PC-9 (cell line): ENCODE measurements around the gene CBX7. TPM values are rescaled to one million over a fixed set of nuclear protein-coding genes. Genes with fewer than 3 reads are reported as not detected.

ENCODE experiments used
- BruUV-seq: library from RNA; stranded (reverse); fragments of 400-500 nt; replicated peaks from 2 replicates; lab custom pipeline; 2021; lab: Mats Ljungman, UMichigan
- CTCF ChIA-PET: fragments of 300-600 bp; sonication (Branson Sonifier 250); formaldehyde crosslinking; loops from one replicate; lab custom pipeline; 2022; ENCODE audit warnings: antibody characterized with exemption; lab: Charles Lee
- POLR2A ChIA-PET: fragments of 300-600 bp; sonication (Branson Sonifier 250); formaldehyde crosslinking; loops from one replicate; lab custom pipeline; 2022; ENCODE audit warnings: antibody characterized with exemption; ENCODE audit not compliant: unreplicated experiment; lab: Charles Lee
- DNase-seq, 2 experiments: peaks; one replicate each; pipeline versions ENCODE4 v3.0.0 to v3.0.0-alpha.2; 2015 to 2022; ENCODE audit warnings: mixed read lengths in 1 of 2
- H2AFZ ChIP-seq: fragments of 200-600 bp; sonication (generic); 2 replicates; pipeline ENCODE4 v1.8.1; 2017; ENCODE audit warnings: antibody characterized with exemption
- H3F3A ChIP-seq: fragments of 200-600 bp; sonication (generic); 2 replicates; pipeline ENCODE4 v1.8.1; 2017; ENCODE audit warnings: antibody characterized with exemption, mild to moderate bottlenecking, low read depth; ENCODE audit not compliant: insufficient read depth
- H3K27ac ChIP-seq: fragments of 200-600 bp; sonication (generic); 2 replicates; pipeline ENCODE4 v1.6.1; 2016; ENCODE audit warnings: mixed run types
- H3K27me3 ChIP-seq: fragments of 200-600 bp; sonication (generic); 2 replicates; pipeline ENCODE4 v1.6.1; 2016; ENCODE audit warnings: low read depth, mixed run types; ENCODE audit not compliant: insufficient read depth
- H3K36me3 ChIP-seq: fragments of 200-600 bp; sonication (generic); 2 replicates; pipeline ENCODE4 v1.6.1; 2016; ENCODE audit warnings: low read depth, mixed run types
- H3K4me1 ChIP-seq: fragments of 200-600 bp; sonication (generic); replicated peaks from 2 replicates; pipeline ENCODE4 v1.6.1; 2016; ENCODE audit warnings: mixed run types; ENCODE audit not compliant: insufficient read depth
- H3K4me2 ChIP-seq: fragments of 200-600 bp; sonication (generic); 2 replicates; pipeline ENCODE4 v1.6.1; 2017; ENCODE audit warnings: mixed run types
- H3K4me3 ChIP-seq: fragments of 200-600 bp; sonication (generic); 2 replicates; pipeline ENCODE4 v1.6.1; 2016; ENCODE audit warnings: mixed run types
- H3K79me2 ChIP-seq: fragments of 200-600 bp; sonication (generic); 2 replicates; pipeline ENCODE4 v1.6.1; 2017; ENCODE audit warnings: low read depth, mixed run types
- H3K9me2 ChIP-seq: fragments of 200-600 bp; sonication (generic); 2 replicates; pipeline ENCODE4 v1.8.1; 2017; ENCODE audit warnings: mild to moderate bottlenecking; ENCODE audit not compliant: insufficient read depth
- H3K9me3 ChIP-seq: fragments of 200-600 bp; sonication (generic); 2 replicates; pipeline ENCODE4 v1.8.1; 2016; ENCODE audit warnings: low read depth; ENCODE audit not compliant: insufficient read depth
- H4K20me1 ChIP-seq: fragments of 200-600 bp; sonication (generic); 2 replicates; pipeline ENCODE4 v1.8.1; 2017; ENCODE audit not compliant: insufficient read depth
- CTCF ChIP-seq: fragments of 200-600 bp; sonication (generic); conservative IDR thresholded peaks from 2 replicates; pipeline ENCODE4 v1.6.1; 2017; ENCODE audit warnings: mixed run types, antibody characterized with exemption, mild to moderate bottlenecking, moderate library complexity
- EZH2 ChIP-seq: fragments of 200-600 bp; sonication (generic); IDR thresholded peaks from 2 replicates; pipeline ENCODE4 v1.8.0; 2017; ENCODE audit warnings: antibody characterized with exemption, low read depth
- intact Hi-C: fragments of 100-400 bp; cut with micrococcal nuclease; formaldehyde crosslinking; loops from one replicate; pipeline ENCODE4 v1.10.0; 2022; ENCODE audit not compliant: unreplicated experiment
- total RNA-seq: library from RNA; stranded (reverse); gene quantifications from 2 replicates; pipeline ENCODE4 v1.2.3, GENCODE V29; 2021

The CBX7 gene
- total RNA-seq, 1 experiment from 2014 or later: 29.1 TPM

DNA sequence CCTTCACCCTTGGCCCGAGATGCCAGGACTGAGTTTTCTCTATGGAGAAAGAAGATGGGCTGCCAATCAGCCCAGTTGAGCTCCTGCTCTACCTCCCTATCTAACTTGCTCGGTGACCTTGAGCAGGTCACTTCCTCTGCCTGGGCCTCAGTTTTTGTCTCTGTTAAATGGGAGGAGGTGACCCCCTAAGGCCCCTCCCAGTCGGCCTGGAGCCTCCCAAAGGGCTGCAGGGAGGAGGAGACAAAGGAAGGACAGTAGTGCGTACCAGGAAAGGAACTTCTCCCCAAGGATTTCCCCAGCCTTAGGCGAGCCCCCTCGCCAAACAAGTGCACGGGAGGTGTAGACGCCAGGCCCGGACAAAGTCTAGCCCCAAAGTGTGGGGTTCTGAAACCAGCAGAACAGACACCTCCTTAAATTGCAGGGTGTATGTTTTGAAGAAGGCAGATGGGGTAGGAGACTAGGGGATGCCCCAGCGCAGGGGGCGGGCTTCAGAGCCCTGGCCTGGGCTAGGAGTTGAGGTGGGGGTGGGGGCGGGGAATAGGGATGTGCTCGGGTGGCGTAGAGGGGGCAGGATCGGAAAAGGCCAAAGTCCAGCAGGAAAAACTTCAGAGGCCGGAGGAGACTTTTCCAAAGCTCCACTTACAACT lies 1.0 kb downstream of the CBX7 start:
- Histone ChIP-seq H3K27ac (no peak overlapping the region), H3K9me2 (no peaks in the 10 kb centered on the region), H3K4me3 (peak overlapping the region; percentile 77; the same call in 1 of the 2 replicates), H3K9me3 (no peaks in the 10 kb centered on the region), H3K4me2 (peak overlapping the region; percentile 97), H2AFZ (no peak overlapping the region; the same call in 1 of the 2 replicates), H3F3A (peaks cover 47% of the 10 kb centered on the region), H3K79me2 (0 out of 2 replicates have a peak, but pooled peaks cover 3% of the 10 kb centered on the region), H3K36me3 (no peaks in the 10 kb centered on the region), H3K4me1 (peaks cover 16% of the 10 kb centered on the region), H4K20me1 (no peaks in the 10 kb centered on the region), H3K27me3 (no peaks in the 10 kb centered on the region)
- TF ChIP-seq CTCF (no peak), EZH2 (no peak)
- intact Hi-C loops: loop anchor here (5.0 kb wide), 2 partner anchors 166 to 371 kb away; partner anchors contain the start of genes ATF4 and RPL3
- BruUV-seq: TSS peak; percentile 13
- POLR2A ChIA-PET: interaction anchor here (0.6 kb wide), 1 partner anchor 164 kb away, joined by 5 read pairs; no protein-coding TSS in a partner anchor
- DNase-seq: no peak
- CTCF ChIA-PET: interaction anchor here (0.7 to 0.9 kb wide), 2 partner anchors 255 to 281 kb away, joined by 3 read pairs; no protein-coding TSS in a partner anchor

DNA sequence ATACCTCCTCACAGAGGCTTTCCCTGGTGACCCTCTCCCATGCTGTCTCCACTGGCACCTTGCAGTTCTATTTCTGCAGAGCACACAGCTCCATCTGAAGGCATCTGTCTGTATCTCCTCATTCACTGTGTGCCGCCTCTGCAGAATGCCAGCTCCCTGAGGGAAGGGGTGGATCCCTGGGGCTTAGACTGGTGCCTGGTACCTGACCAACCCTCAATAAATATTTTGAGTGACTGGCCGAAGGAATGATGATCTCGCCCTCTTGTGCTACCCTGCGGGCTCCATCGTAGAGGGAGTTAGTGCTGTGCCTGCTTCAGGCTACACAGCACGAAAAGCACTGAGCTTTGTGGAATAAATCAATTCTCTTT lies 1.6 kb downstream of the CBX7 start:
- Histone ChIP-seq H3K36me3 (no peaks in the 10 kb centered on the region), H3K27ac (no peak overlapping the region), H4K20me1 (no peaks in the 10 kb centered on the region), H3K9me3 (no peaks in the 10 kb centered on the region), H3K4me2 (peak overlapping the region; percentile 97; the same call in 1 of the 2 replicates), H3K9me2 (no peaks in the 10 kb centered on the region), H3F3A (peaks cover 53% of the 10 kb centered on the region), H3K79me2 (0 out of 2 replicates have a peak, but pooled peaks cover 3% of the 10 kb centered on the region), H2AFZ (no peak overlapping the region), H3K4me3 (no peak overlapping the region), H3K27me3 (no peaks in the 10 kb centered on the region), H3K4me1 (peaks cover 20% of the 10 kb centered on the region)
- no TSS peak for BruUV-seq
- intact Hi-C loops: loop anchor here (5.0 kb wide), 2 partner anchors 166 to 371 kb away; partner anchors contain the start of genes ATF4 and RPL3
- TF ChIP-seq EZH2 (no peak), CTCF (no peak)
- no peak for DNase-seq
- ChIA-PET CTCF (interaction anchor here (0.7 to 0.9 kb wide), 2 partner anchors 254 to 281 kb away, joined by 3 read pairs; no protein-coding TSS in a partner anchor), POLR2A (interaction anchor here (0.6 kb wide), 1 partner anchor 165 kb away, joined by 5 read pairs; no protein-coding TSS in a partner anchor)

GRCh38 chr22:39149915-39150847 lies 2.3 kb downstream of the CBX7 start:
- H3K9me2 ChIP-seq: no peaks in the 10 kb centered on the region
- intact Hi-C loops: loop anchor here (5.0 kb wide), 2 partner anchors 167 to 372 kb away; partner anchors contain the start of genes ATF4 and RPL3
- peaks cover 54% of the 10 kb centered on the region for H3F3A ChIP-seq
- no peak overlapping the region for H3K4me3 ChIP-seq
- no peaks in the 10 kb centered on the region for H3K36me3 ChIP-seq
- H3K27me3 ChIP-seq: no peaks in the 10 kb centered on the region
- TF ChIP-seq EZH2 (no peak), CTCF (no peak)
- H4K20me1 ChIP-seq: no peaks in the 10 kb centered on the region
- BruUV-seq: no TSS peak
- ChIA-PET CTCF (interaction anchor here (0.7 to 1.2 kb wide), 3 partner anchors 132 to 280 kb away, joined by 3 read pairs; no protein-coding TSS in a partner anchor), POLR2A (no interaction called here)
- DNase-seq: no peak
- peaks cover 21% of the 10 kb centered on the region for H3K4me1 ChIP-seq
- H3K4me2 ChIP-seq: no peak overlapping the region; the same call in 1 of the 2 replicates
- 0 out of 2 replicates have a peak, but pooled peaks cover 3% of the 10 kb centered on the region for H3K79me2 ChIP-seq
- H3K27ac ChIP-seq: no peak overlapping the region
- H3K9me3 ChIP-seq: no peaks in the 10 kb centered on the region
- H2AFZ ChIP-seq: no peak overlapping the region
